HT1080 (cell line): ENCODE measurements around the gene TYW5. TPM values are rescaled to one million over a fixed set of nuclear protein-coding genes. Genes with fewer than 3 reads are reported as not detected.

Experiments
- DNase-seq: peaks from one replicate; pipeline ENCODE4 v3.0.0-alpha.2; 2015; ENCODE audit warnings: low read depth
- polyA plus RNA-seq, 2 experiments: library from polyadenylated mRNA; depleted of rRNA; stranded (reverse); fragments of >200 nt; gene quantifications; 2 replicates each; pipeline ENCODE4 v1.2.3, GENCODE V29; 2015
- total RNA-seq: library from RNA; depleted of rRNA; stranded (reverse); fragments of >200 nt; shearing (Covaris generic); gene quantifications from 2 replicates; pipeline ENCODE4 v1.2.3, GENCODE V29; 2014; rRNA removed

TYW5 gene
- total RNA-seq = 4.6 and 5.3 TPM in 2 replicates
- 3.9 and 4.1 TPM in 2 replicates for polyA plus RNA-seq (2015; cell fraction: cytosol; rRNA removed)
- 8.7 and 10.4 TPM in 2 replicates for polyA plus RNA-seq (2015; cell fraction: nucleus; rRNA removed)

GRCh38 chr2:199955339-199956061, at the start of gene TYW5, which contains the start of gene MAIP1:
Gene TYW5, minus strand, starts transcription at chr2:199955491. Its CDS starts 21 bp downstream, at chr2:199955470.
Gene MAIP1, plus strand, starts transcription at chr2:199955582. Its CDS starts 217 bp downstream, at chr2:199955799.
- DNase-seq = peak; percentile 83

GRCh38 chr2:200003444-200003843, 48.2 kb upstream of the TYW5 start:
- peak; percentile 17 for DNase-seq

- DNase-seq = no peak
Observed at GRCh38 chr2:200000444-200001163, 45.3 kb upstream of the TYW5 start.

GRCh38 chr2:199999166-199999565, 43.9 kb upstream of the TYW5 start:
- DNase-seq = no peak

GRCh38 chr2:199997296-199997695, 42.0 kb upstream of the TYW5 start:
- DNase-seq = no peak

- no peak for DNase-seq
Observed at GRCh38 chr2:199994896-199995295, 39.6 kb upstream of the TYW5 start.

- no peak for DNase-seq
Observed at GRCh38 chr2:199994371-199994770, 39.1 kb upstream of the TYW5 start.

- DNase-seq = no peak
Observed at GRCh38 chr2:199992296-199992695, 37.0 kb upstream of the TYW5 start.

- DNase-seq = no peak
Observed at GRCh38 chr2:199991691-199992090, 36.4 kb upstream of the TYW5 start.

GRCh38 chr2:199989822-199990221, 34.5 kb upstream of the TYW5 start:
- DNase-seq = no peak

GRCh38 chr2:199988151-199988550, 32.9 kb upstream of the TYW5 start:
- no peak for DNase-seq

- no peak for DNase-seq
Observed at GRCh38 chr2:199987586-199987985, 32.3 kb upstream of the TYW5 start.

GRCh38 chr2:199985625-199986207, 30.4 kb upstream of the TYW5 start:
- DNase-seq = peak; percentile 75

GRCh38 chr2:199984755-199985154, 29.5 kb upstream of the TYW5 start:
- DNase-seq = no peak

- no peak for DNase-seq
Observed at GRCh38 chr2:199984159-199984558, 28.9 kb upstream of the TYW5 start.

- no peak for DNase-seq
Observed at GRCh38 chr2:199983534-199983933, 28.2 kb upstream of the TYW5 start.

GRCh38 chr2:199982126-199982843, 27.0 kb upstream of the TYW5 start:
- no peak for DNase-seq

- DNase-seq = peak; percentile 71
Observed at GRCh38 chr2:199979832-199980628, 24.7 kb upstream of the TYW5 start.

GRCh38 chr2:199979398-199979797, 24.1 kb upstream of the TYW5 start:
- no peak for DNase-seq

- peak; percentile 68 for DNase-seq
Observed at GRCh38 chr2:199977984-199978415, 22.7 kb upstream of the TYW5 start.
